NCI-H526 treated with DMSO at 0.1 percent for 48 hours (cell line): ENCODE data around the gene NAXD.
"Not testable (repeated sequence)": the region's sequence is repeated elsewhere in the genome, so short reads cannot be mapped to it uniquely, and the experiment has no call there.

Source experiments
- DNase-seq: peaks from one replicate; lab custom pipeline; 2025; lab: John Stamatoyannopoulos, UW

Gene NAXD

GRCh38 chr13:110615322-110616102 is at the start of gene NAXD:
TSS of gene NAXD (plus strand) at chr13:110615545. CDS start at chr13:110615602, 57 bp downstream.
- DNase-seq = peak; percentile 90

GRCh38 chr13:110566171-110566570 is 49.2 kb upstream of the NAXD start:
- no peak for DNase-seq

GRCh38 chr13:110568612-110569011 is 46.7 kb upstream of the NAXD start:
- DNase-seq = no peak

- DNase-seq = not testable (repeated sequence)
Measured at GRCh38 chr13:110569962-110570361, 45.4 kb upstream of the NAXD start.

GRCh38 chr13:110570886-110571285 is 44.5 kb upstream of the NAXD start:
- DNase-seq = no peak

GRCh38 chr13:110571896-110572777 is 43.2 kb upstream of the NAXD start:
- DNase-seq = no peak

GRCh38 chr13:110572778-110573118 is 42.6 kb upstream of the NAXD start:
- no peak for DNase-seq

- DNase-seq = no peak
Measured at GRCh38 chr13:110574161-110574560, 41.2 kb upstream of the NAXD start.

- DNase-seq = no peak
Measured at GRCh38 chr13:110575322-110576069, 39.8 kb upstream of the NAXD start.

GRCh38 chr13:110576070-110576394 is 39.3 kb upstream of the NAXD start:
- no peak for DNase-seq

GRCh38 chr13:110576736-110577476 is 38.4 kb upstream of the NAXD start:
- DNase-seq = no peak

GRCh38 chr13:110578363-110578762 is 37.0 kb upstream of the NAXD start:
- no peak for DNase-seq

GRCh38 chr13:110580800-110581199 is 34.5 kb upstream of the NAXD start:
- no peak for DNase-seq

GRCh38 chr13:110581506-110582185 is 33.7 kb upstream of the NAXD start:
- DNase-seq = no peak

- DNase-seq = no peak
Measured at GRCh38 chr13:110582421-110582954, 32.9 kb upstream of the NAXD start.

- DNase-seq = no peak
Measured at GRCh38 chr13:110583178-110583865, 32.0 kb upstream of the NAXD start.

- no peak for DNase-seq
Measured at GRCh38 chr13:110589793-110590390, 25.5 kb upstream of the NAXD start.

GRCh38 chr13:110590577-110590976 is 24.8 kb upstream of the NAXD start:
- DNase-seq = no peak

- no peak for DNase-seq
Measured at GRCh38 chr13:110592665-110593064, 22.7 kb upstream of the NAXD start.
